ENCODE data around the gene KBTBD2.
"Not testable (repeated sequence)": the region's sequence is repeated elsewhere in the genome, so short reads cannot be mapped to it uniquely, and the experiment has no call there.

Gene KBTBD2

GRCh38 chr7:32870298-32870697, 21.3 kb downstream of the KBTBD2 start:
- H3K4me3 ChIP-seq (ENCODE audit: low read length): no peak overlapping the region
- DNase-seq (ENCODE audit: low read depth): no peak
- TF ChIP-seq CTCF (conservative IDR thresholded peaks at IDR 0.05; ENCODE audit: low read depth, low read length): no peak

GRCh38 chr7:32869716-32870115, 21.8 kb downstream of the KBTBD2 start:
- no peak for TF ChIP-seq CTCF (conservative IDR thresholded peaks at IDR 0.05; ENCODE audit: low read depth, low read length)
- no peak for DNase-seq (ENCODE audit: low read depth)

GRCh38 chr7:32868116-32868515, 23.4 kb downstream of the KBTBD2 start:
- H3K4me3 ChIP-seq (ENCODE audit: low read length): no peak overlapping the region
- TF ChIP-seq CTCF (conservative IDR thresholded peaks at IDR 0.05; ENCODE audit: low read depth, low read length): no peak
- no peak for DNase-seq (ENCODE audit: low read depth)

More at GRCh38 chr7:32869716-32870115, 21.8 kb downstream of the KBTBD2 start:
- no peak overlapping the region for H3K4me3 ChIP-seq (ENCODE audit: low read length)

GRCh38 chr7:32865448-32866030, 26.0 kb downstream of the KBTBD2 start:
- TF ChIP-seq CTCF (conservative IDR thresholded peaks at IDR 0.05; ENCODE audit: low read depth, low read length): no peak

GRCh38 chr7:32863872-32864271, 27.7 kb downstream of the KBTBD2 start:
- DNase-seq (ENCODE audit: low read depth); H3K4me3 ChIP-seq (ENCODE audit: low read length): not testable (repeated sequence)

More at GRCh38 chr7:32865448-32866030, 26.0 kb downstream of the KBTBD2 start:
- no peak overlapping the region for H3K4me3 ChIP-seq (ENCODE audit: low read length)
- no peak for DNase-seq (ENCODE audit: low read depth)

- TF ChIP-seq CTCF (conservative IDR thresholded peaks at IDR 0.05; ENCODE audit: low read depth, low read length): no peak
- H3K4me3 ChIP-seq (ENCODE audit: low read length): no peak overlapping the region
- no peak for DNase-seq (ENCODE audit: low read depth)
These were observed 31.5 kb downstream of the KBTBD2 start for GRCh38 chr7:32860090-32860489.

- DNase-seq (ENCODE audit: low read depth): no peak
- no peak for TF ChIP-seq CTCF (conservative IDR thresholded peaks at IDR 0.05; ENCODE audit: low read depth, low read length)
- H3K4me3 ChIP-seq (ENCODE audit: low read length): no peak overlapping the region
These were observed 32.9 kb downstream of the KBTBD2 start for GRCh38 chr7:32858648-32859047.

- DNase-seq (ENCODE audit: low read depth): not testable (repeated sequence)
These were observed 34.5 kb downstream of the KBTBD2 start for GRCh38 chr7:32857063-32857462.

GRCh38 chr7:32855837-32856775, 35.5 kb downstream of the KBTBD2 start:
- not testable (repeated sequence) for H3K4me3 ChIP-seq (ENCODE audit: low read length); DNase-seq (ENCODE audit: low read depth)

More at GRCh38 chr7:32857063-32857462, 34.5 kb downstream of the KBTBD2 start:
- H3K4me3 ChIP-seq (ENCODE audit: low read length): not testable (repeated sequence)

- DNase-seq (ENCODE audit: low read depth); H3K4me3 ChIP-seq (ENCODE audit: low read length): not testable (repeated sequence)
These were observed 40.9 kb downstream of the KBTBD2 start for GRCh38 chr7:32850654-32851053.

- H3K4me3 ChIP-seq (ENCODE audit: low read length); DNase-seq (ENCODE audit: low read depth): not testable (repeated sequence)
These were observed 42.9 kb downstream of the KBTBD2 start for GRCh38 chr7:32848655-32849054.

Measured in retinal pigment epithelial cell (primary cell).